ENCODE measurements around the gene RRP15. TPM values are rescaled to one million over a fixed set of nuclear protein-coding genes. Genes with fewer than 3 reads are reported as not detected.
A peak's percentile ranks its signal among the peaks of the same experiment; 100 is the strongest.

Gene RRP15
- total and polyA plus RNA-seq, 2 donors (not counting 1 experiment from before 2014, with no cell fraction given): 6.9 to 8.6 TPM

- H3K79me2 ChIP-seq (ENCODE audit: control insufficient read depth, insufficient read depth, low read length): peaks cover 2% of the 10 kb centered on the region
- no peaks in the 10 kb centered on the region for H3K9me3 ChIP-seq (ENCODE audit: control insufficient read depth, insufficient read depth, low read depth, low read length)
- no peaks in the 10 kb centered on the region for H3K4me1 ChIP-seq (ENCODE audit: control insufficient read depth, extremely low read depth, insufficient read depth, low read length)
- no peak overlapping the region for H3K4me2 ChIP-seq (ENCODE audit: extremely low read depth, insufficient read depth, low read length)
- no peaks in the 10 kb centered on the region for H3K27me3 ChIP-seq (ENCODE audit: control insufficient read depth, insufficient read depth, low read length)
- no peak overlapping the region for H2AFZ ChIP-seq (ENCODE audit: low read length)
- H4K20me1 ChIP-seq (ENCODE audit: control insufficient read depth, extremely low read depth, insufficient read depth, low read length): no peaks in the 10 kb centered on the region
- no peak overlapping the region for H3K4me3 ChIP-seq (replicated peaks in 1 of 4; ENCODE audit: control extremely low read depth in 1 of 4, insufficient read depth in 1 of 4, low read depth in 3 of 4, low read length in 4 of 4)
- no peak for DNase-seq (ENCODE audit: low read depth in 2 of 2)
- no peak for TF ChIP-seq EZH2 (IDR thresholded peaks at IDR 0.05; ENCODE audit: low read length, missing control alignments)
- no peak for TF ChIP-seq CTCF (conservative IDR thresholded peaks at IDR 0.05 in 1 of 2, IDR thresholded peaks at IDR 0.05 in 1 of 2; ENCODE audit: low read depth in 1 of 2, low read length in 2 of 2)
- H3K27ac ChIP-seq (ENCODE audit: insufficient read depth, low read length): no peak overlapping the region
- H3K36me3 ChIP-seq (ENCODE audit: control insufficient read depth, insufficient read depth, low read length): no peaks in the 10 kb centered on the region
- no peak overlapping the region for H3K9ac ChIP-seq (ENCODE audit: insufficient read depth, low read length)
Observed at GRCh38 chr1:218305472-218306064, 20.5 kb downstream of the RRP15 start.

GRCh38 chr1:218312509-218312908 lies 27.4 kb downstream of the RRP15 start:
- no peaks in the 10 kb centered on the region for H3K9me3 ChIP-seq (ENCODE audit: control insufficient read depth, insufficient read depth, low read depth, low read length)
- H4K20me1 ChIP-seq (ENCODE audit: control insufficient read depth, extremely low read depth, insufficient read depth, low read length): no peaks in the 10 kb centered on the region
- H3K4me3 ChIP-seq (replicated peaks in 1 of 4; ENCODE audit: control extremely low read depth in 1 of 4, insufficient read depth in 1 of 4, low read depth in 3 of 4, low read length in 4 of 4): no peak overlapping the region
- TF ChIP-seq EZH2 (IDR thresholded peaks at IDR 0.05; ENCODE audit: low read length, missing control alignments) (no peak), CTCF (conservative IDR thresholded peaks at IDR 0.05 in 1 of 2, IDR thresholded peaks at IDR 0.05 in 1 of 2; ENCODE audit: low read depth in 1 of 2, low read length in 2 of 2) (no peak)
- H3K4me1 ChIP-seq (ENCODE audit: control insufficient read depth, extremely low read depth, insufficient read depth, low read length): no peaks in the 10 kb centered on the region
- no peak overlapping the region for H3K4me2 ChIP-seq (ENCODE audit: extremely low read depth, insufficient read depth, low read length)
- no peak overlapping the region for H3K9ac ChIP-seq (ENCODE audit: insufficient read depth, low read length)
- no peak overlapping the region for H2AFZ ChIP-seq (ENCODE audit: low read length)
- H3K27me3 ChIP-seq (ENCODE audit: control insufficient read depth, insufficient read depth, low read length): no peaks in the 10 kb centered on the region
- no peak overlapping the region for H3K27ac ChIP-seq (ENCODE audit: insufficient read depth, low read length)
- no peaks in the 10 kb centered on the region for H3K36me3 ChIP-seq (ENCODE audit: control insufficient read depth, insufficient read depth, low read length)
- peak in 1 of 2 donors; percentile 52 for DNase-seq (ENCODE audit: low read depth in 2 of 2)
- H3K79me2 ChIP-seq (ENCODE audit: control insufficient read depth, insufficient read depth, low read length): no peaks in the 10 kb centered on the region

GRCh38 chr1:218314316-218314715 lies 29.2 kb downstream of the RRP15 start:
- Histone ChIP-seq H3K4me2 (ENCODE audit: extremely low read depth, insufficient read depth, low read length) (no peak overlapping the region), H3K27ac (ENCODE audit: insufficient read depth, low read length) (no peak overlapping the region), H4K20me1 (ENCODE audit: control insufficient read depth, extremely low read depth, insufficient read depth, low read length) (no peaks in the 10 kb centered on the region)

More at GRCh38 chr1:218314316-218314715, 29.2 kb downstream of the RRP15 start:
- no peak overlapping the region for H2AFZ ChIP-seq (ENCODE audit: low read length)
- no peak overlapping the region for H3K4me3 ChIP-seq (replicated peaks in 1 of 4; ENCODE audit: control extremely low read depth in 1 of 4, insufficient read depth in 1 of 4, low read depth in 3 of 4, low read length in 4 of 4)
- TF ChIP-seq CTCF (conservative IDR thresholded peaks at IDR 0.05 in 1 of 2, IDR thresholded peaks at IDR 0.05 in 1 of 2; ENCODE audit: low read depth in 1 of 2, low read length in 2 of 2): no peak
- TF ChIP-seq EZH2 (IDR thresholded peaks at IDR 0.05; ENCODE audit: low read length, missing control alignments): no peak
- no peak overlapping the region for H3K9ac ChIP-seq (ENCODE audit: insufficient read depth, low read length)
- no peaks in the 10 kb centered on the region for H3K36me3 ChIP-seq (ENCODE audit: control insufficient read depth, insufficient read depth, low read length)
- no peaks in the 10 kb centered on the region for H3K4me1 ChIP-seq (ENCODE audit: control insufficient read depth, extremely low read depth, insufficient read depth, low read length)
- no peaks in the 10 kb centered on the region for H3K79me2 ChIP-seq (ENCODE audit: control insufficient read depth, insufficient read depth, low read length)
- DNase-seq (ENCODE audit: low read depth in 2 of 2): no peak
- H3K9me3 ChIP-seq (ENCODE audit: control insufficient read depth, insufficient read depth, low read depth, low read length): no peaks in the 10 kb centered on the region
- H3K27me3 ChIP-seq (ENCODE audit: control insufficient read depth, insufficient read depth, low read length): no peaks in the 10 kb centered on the region
